K562 (cell line): ENCODE data around the gene ACTR3C. TPM values are rescaled to one million over a fixed set of nuclear protein-coding genes. Genes with fewer than 3 reads are reported as not detected.

Experiments used
- ADNP ChIP-seq: fragments of 200-800 bp; sonication (Bioruptor generic); IDR thresholded peaks from 2 replicates; pipeline ENCODE4 v1.6.1; 2016; ENCODE audit warnings: missing genetic modification characterization, missing compliant biosample characterization
- ARID3B ChIP-seq: fragments of 250-450 bp; sonication (Bioruptor Pico); IDR thresholded peaks from 2 replicates; pipeline ENCODE4 v1.4.0; 2020; ENCODE audit warnings: borderline replicate concordance
- CBFA2T3 ChIP-seq: fragments of 450-650 bp; IDR thresholded peaks from 2 replicates; pipeline ENCODE4 v1.6.1; 2017
- CBX3 ChIP-seq, 2 experiments: IDR thresholded peaks; 1 replicate in 1 of 2; 2 replicates in 1 of 2; pipeline ENCODE4 v1.6.1; 2012; ENCODE audit warnings: inconsistent platforms in 2 of 2, low read length in 2 of 2, borderline replicate concordance in 1 of 2, control low read depth in 1 of 2
- EHMT2 ChIP-seq: fragments of 450-650 bp; IDR thresholded peaks from 2 replicates; pipeline ENCODE4 v1.6.1; 2018; ENCODE audit warnings: antibody characterized with exemption
- ETS2 ChIP-seq: IDR thresholded peaks from 2 replicates; pipeline ENCODE4 v1.6.1; 2016; ENCODE audit warnings: borderline replicate concordance, missing genetic modification characterization, mild to moderate bottlenecking, moderate library complexity, missing compliant biosample characterization; ENCODE audit not compliant: poor library complexity, severe bottlenecking
- HDAC6 ChIP-seq: IDR thresholded peaks from 2 replicates; pipeline ENCODE4 v1.6.1; 2012; ENCODE audit warnings: low read depth, mild to moderate bottlenecking, control low read depth, inconsistent platforms, low read length, moderate library complexity
- HINFP ChIP-seq: fragments of 450-650 bp; conservative IDR thresholded peaks from 2 replicates; pipeline ENCODE4 v1.6.1; 2016; ENCODE audit warnings: missing genetic modification characterization, low read depth, mild to moderate bottlenecking, control low read depth, missing compliant biosample characterization
- MECOM ChIP-seq: fragments of 250-450 bp; sonication (Bioruptor Pico); IDR thresholded peaks from 2 replicates; pipeline ENCODE4 v1.8.0; 2022; ENCODE audit warnings: inconsistent platforms
- OTX1 ChIP-seq: fragments of 450-650 bp; formaldehyde crosslinking; IDR thresholded peaks from 2 replicates; pipeline ENCODE4 v1.4.0; 2022; ENCODE audit warnings: mild to moderate bottlenecking
- PTTG1 ChIP-seq: fragments of 450-650 bp; IDR thresholded peaks from 2 replicates; pipeline ENCODE4 v1.6.1; 2016; ENCODE audit warnings: low read depth, mild to moderate bottlenecking, missing genetic modification characterization, missing compliant biosample characterization
- SMARCE1 ChIP-seq: fragments of 450-650 bp; IDR thresholded peaks from 2 replicates; pipeline ENCODE4 v1.7.1; 2016; ENCODE audit warnings: mild to moderate bottlenecking
- SUPT5H ChIP-seq: fragments of 450-650 bp; IDR thresholded peaks from 2 replicates; pipeline ENCODE4 v1.6.1; 2016
- TBP ChIP-seq: optimal IDR thresholded peaks from 2 replicates; pipeline ENCODE3; 2011; ENCODE audit warnings: low read depth, low read length, improper control_type of control experiment
- TSC22D4 ChIP-seq: fragments of 450-650 bp; IDR thresholded peaks from 2 replicates; pipeline ENCODE4 v1.6.1; 2016; ENCODE audit warnings: missing genetic modification characterization, missing biosample characterization, control low read depth
- ZBTB34 ChIP-seq: fragments of 250-450 bp; sonication (Bioruptor Pico); IDR thresholded peaks from 2 replicates; pipeline ENCODE4 v1.8.0; 2021; ENCODE audit warnings: mild to moderate bottlenecking, moderate library complexity
- ZNF79 ChIP-seq: fragments of 250-450 bp; sonication (Bioruptor Pico); IDR thresholded peaks from 2 replicates; pipeline ENCODE4 v1.4.0; 2020; ENCODE audit warnings: low read depth, mild to moderate bottlenecking, moderate library complexity
- ZNF830 ChIP-seq: fragments of 250-450 bp; sonication (Bioruptor Pico); IDR thresholded peaks from 2 replicates; pipeline ENCODE4 v1.5.0; 2021; ENCODE audit warnings: mild to moderate bottlenecking
- polyA plus RNA-seq, 8 experiments: library from polyadenylated mRNA; depleted of rRNA in 4 of 8; stranded (reverse) in 5 of 8; unstranded in 3 of 8; fragments of >200 nt; fragmentation: Nextera tagmentation in 2 of 8; fragmentation: Illumina TruSeq in 1 of 8; extraction: Ambion mirVana in 2 of 8; extraction: Trizol in 1 of 8; gene quantifications; 2 replicates each; pipeline versions ENCODE4 v1.2.1 to v1.2.3, GENCODE V29; 2011 to 2014; ENCODE audit warnings: inconsistent platforms in 1 of 8, missing spikeins in 1 of 8
- total RNA-seq, 7 experiments: library from RNA; depleted of rRNA in 6 of 7; stranded (reverse); fragments of >200 nt in 6 of 7; fragmentation: Illumina TruSeq in 2 of 7; extraction: Trizol in 2 of 7; gene quantifications; 2 replicates each; pipeline versions ENCODE4 v1.2.1 to v1.2.3, GENCODE V29; 2011 to 2021; ENCODE audit warnings: low replicate concordance in 1 of 7
- TF ChIP-seq, protein P1 (sequence below): fragments of 250-450 bp; sonication (Bioruptor Pico); IDR thresholded peaks from 2 replicates; pipeline ENCODE4 v1.5.0; 2020; ENCODE audit warnings: mild to moderate bottlenecking
- TF ChIP-seq, protein P2 (sequence below): fragments of 250-450 bp; sonication (Bioruptor Pico); IDR thresholded peaks from 2 replicates; pipeline ENCODE4 v1.5.0; 2022; ENCODE audit warnings: mild to moderate bottlenecking

The ACTR3C gene
- total and polyA plus RNA-seq, 9 of the 15 experiments (the other 6 are each of a cell fraction or from before 2014, with no cell fraction given) = 9.0 to 35.4 (median 13.3) TPM

- TF ChIP-seq, protein P1, sequence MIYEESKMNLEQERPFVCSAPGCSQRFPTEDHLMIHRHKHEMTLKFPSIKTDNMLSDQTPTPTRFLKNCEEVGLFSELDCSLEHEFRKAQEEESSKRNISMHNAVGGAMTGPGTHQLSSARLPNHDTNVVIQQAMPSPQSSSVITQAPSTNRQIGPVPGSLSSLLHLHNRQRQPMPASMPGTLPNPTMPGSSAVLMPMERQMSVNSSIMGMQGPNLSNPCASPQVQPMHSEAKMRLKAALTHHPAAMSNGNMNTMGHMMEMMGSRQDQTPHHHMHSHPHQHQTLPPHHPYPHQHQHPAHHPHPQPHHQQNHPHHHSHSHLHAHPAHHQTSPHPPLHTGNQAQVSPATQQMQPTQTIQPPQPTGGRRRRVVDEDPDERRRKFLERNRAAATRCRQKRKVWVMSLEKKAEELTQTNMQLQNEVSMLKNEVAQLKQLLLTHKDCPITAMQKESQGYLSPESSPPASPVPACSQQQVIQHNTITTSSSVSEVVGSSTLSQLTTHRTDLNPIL (CRISPR knock-in tag) = peak; percentile 77; the same call in 1 of the 2 replicates
- TF ChIP-seq MECOM (CRISPR knock-in tag) (peak; percentile 91), ZBTB34 (peak; percentile 79; the same call in 1 of the 2 replicates), EHMT2 (peak; percentile 52), HDAC6 (no peak), PTTG1 (tag) (peak; percentile 89), ETS2 (peak; percentile 81), ZNF830 (CRISPR knock-in tag) (0 out of 2 replicates have a peak, but pooled peaks have one; percentile 69), HINFP (tag) (peak; percentile 89), ARID3B (peak; percentile 79; the same call in 1 of the 2 replicates), TBP (no peak), CBFA2T3 (peak; percentile 52; the same call in 1 of the 2 replicates), ADNP (no peak), SMARCE1 (peak; percentile 14; the same call in 1 of the 2 replicates), ZNF79 (CRISPR knock-in tag) (peak; percentile 79), CBX3 (IDR thresholded peaks at IDR 0.05; ENCODE audit: borderline replicate concordance in 1 of 2, low read length in 2 of 2) (0 out of 3 replicates have a peak, but pooled peaks of 1 of the 2 experiments have one; percentile 8), OTX1 (CRISPR knock-in tag) (0 out of 2 replicates have a peak, but pooled peaks have one; percentile 65), TSC22D4 (no peak), SUPT5H (no peak)
- TF ChIP-seq, protein P2, sequence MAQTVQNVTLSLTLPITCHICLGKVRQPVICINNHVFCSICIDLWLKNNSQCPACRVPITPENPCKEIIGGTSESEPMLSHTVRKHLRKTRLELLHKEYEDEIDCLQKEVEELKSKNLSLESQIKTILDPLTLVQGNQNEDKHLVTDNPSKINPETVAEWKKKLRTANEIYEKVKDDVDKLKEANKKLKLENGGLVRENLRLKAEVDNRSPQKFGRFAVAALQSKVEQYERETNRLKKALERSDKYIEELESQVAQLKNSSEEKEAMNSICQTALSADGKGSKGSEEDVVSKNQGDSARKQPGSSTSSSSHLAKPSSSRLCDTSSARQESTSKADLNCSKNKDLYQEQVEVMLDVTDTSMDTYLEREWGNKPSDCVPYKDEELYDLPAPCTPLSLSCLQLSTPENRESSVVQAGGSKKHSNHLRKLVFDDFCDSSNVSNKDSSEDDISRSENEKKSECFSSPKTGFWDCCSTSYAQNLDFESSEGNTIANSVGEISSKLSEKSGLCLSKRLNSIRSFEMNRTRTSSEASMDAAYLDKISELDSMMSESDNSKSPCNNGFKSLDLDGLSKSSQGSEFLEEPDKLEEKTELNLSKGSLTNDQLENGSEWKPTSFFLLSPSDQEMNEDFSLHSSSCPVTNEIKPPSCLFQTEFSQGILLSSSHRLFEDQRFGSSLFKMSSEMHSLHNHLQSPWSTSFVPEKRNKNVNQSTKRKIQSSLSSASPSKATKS (CRISPR knock-in tag) = peak; percentile 85; the same call in 1 of the 2 replicates
These were observed 1.1 kb downstream of the ACTR3C start (continued) for GRCh38 chr7:150322114-150322832.
